ENCODE measurements around the gene RABL2B.

The RABL2B gene

DNA sequence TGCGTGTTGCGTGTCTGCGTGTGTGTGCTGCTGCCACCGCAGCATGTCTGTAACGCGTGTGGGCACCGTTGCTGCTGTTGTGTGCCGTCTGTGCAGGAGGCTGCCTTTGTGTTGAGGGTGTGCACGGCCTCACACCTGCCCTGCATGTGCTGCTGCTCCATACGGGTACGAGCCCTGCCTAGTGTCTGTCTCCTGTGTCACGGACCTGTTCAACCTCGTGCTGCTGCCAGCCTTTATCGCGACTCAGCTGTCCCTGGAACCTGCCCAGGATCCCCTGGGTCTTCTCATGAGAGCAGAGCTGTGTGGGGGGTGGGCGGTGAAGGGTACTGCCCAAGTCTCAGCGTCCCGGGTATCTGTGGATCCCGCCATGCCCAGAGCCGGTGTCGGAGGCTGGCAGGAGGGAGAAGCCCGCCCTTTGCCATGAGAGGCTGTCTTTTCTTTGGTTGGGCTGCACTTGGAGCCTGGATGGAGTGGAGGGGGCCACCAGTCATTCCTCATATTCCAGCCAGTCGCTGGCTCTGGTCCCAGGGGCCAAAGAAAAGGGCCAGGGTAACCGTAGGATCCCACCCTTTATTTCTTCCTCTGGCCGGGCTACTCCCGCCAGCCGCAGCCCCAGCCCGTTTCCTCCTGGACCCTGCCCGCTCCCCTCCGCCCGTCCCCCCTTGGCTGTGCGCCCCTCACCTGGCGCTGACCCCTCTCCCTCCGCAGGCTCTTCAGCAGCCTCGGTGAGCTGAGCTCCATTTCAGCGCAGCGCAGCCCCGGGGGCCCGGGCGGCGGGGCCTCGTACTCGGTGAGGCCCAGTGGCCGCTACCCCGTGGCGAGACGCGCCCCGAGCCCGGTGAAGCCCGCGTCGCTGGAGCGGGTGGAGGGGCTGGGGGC is 53.2 kb downstream of the RABL2B start:
- no peak overlapping the region for H2AFZ ChIP-seq (ENCODE audit: low read length)
- no peak overlapping the region for H3K9ac ChIP-seq (ENCODE audit: low read depth, low read length, poor library complexity, severe bottlenecking)
- no peaks in the 10 kb centered on the region for H3K79me2 ChIP-seq (ENCODE audit: insufficient read depth, low read length)
- no peaks in the 10 kb centered on the region for H3K9me2 ChIP-seq (replicated peaks; ENCODE audit: low read depth, low read length)
- no peaks in the 10 kb centered on the region; the same call in 1 of the 2 replicates for H3K36me3 ChIP-seq (ENCODE audit: insufficient read depth, low read length)
- H3K27me3 ChIP-seq (ENCODE audit: insufficient read depth, low read length, poor library complexity, severe bottlenecking) = no peaks in the 10 kb centered on the region
- no peaks in the 10 kb centered on the region for H4K20me1 ChIP-seq (ENCODE audit: insufficient read depth, low read length, poor library complexity, severe bottlenecking)
- no peak for TF ChIP-seq EZH2phosphoT487 (IDR thresholded peaks at IDR 0.05; ENCODE audit: borderline replicate concordance)
- TF ChIP-seq, protein P1, sequence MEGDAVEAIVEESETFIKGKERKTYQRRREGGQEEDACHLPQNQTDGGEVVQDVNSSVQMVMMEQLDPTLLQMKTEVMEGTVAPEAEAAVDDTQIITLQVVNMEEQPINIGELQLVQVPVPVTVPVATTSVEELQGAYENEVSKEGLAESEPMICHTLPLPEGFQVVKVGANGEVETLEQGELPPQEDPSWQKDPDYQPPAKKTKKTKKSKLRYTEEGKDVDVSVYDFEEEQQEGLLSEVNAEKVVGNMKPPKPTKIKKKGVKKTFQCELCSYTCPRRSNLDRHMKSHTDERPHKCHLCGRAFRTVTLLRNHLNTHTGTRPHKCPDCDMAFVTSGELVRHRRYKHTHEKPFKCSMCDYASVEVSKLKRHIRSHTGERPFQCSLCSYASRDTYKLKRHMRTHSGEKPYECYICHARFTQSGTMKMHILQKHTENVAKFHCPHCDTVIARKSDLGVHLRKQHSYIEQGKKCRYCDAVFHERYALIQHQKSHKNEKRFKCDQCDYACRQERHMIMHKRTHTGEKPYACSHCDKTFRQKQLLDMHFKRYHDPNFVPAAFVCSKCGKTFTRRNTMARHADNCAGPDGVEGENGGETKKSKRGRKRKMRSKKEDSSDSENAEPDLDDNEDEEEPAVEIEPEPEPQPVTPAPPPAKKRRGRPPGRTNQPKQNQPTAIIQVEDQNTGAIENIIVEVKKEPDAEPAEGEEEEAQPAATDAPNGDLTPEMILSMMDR (conservative IDR thresholded peaks at IDR 0.05; ENCODE audit: low read length) = no peak
- H3F3A ChIP-seq (ENCODE audit: low read depth) = no peaks in the 10 kb centered on the region
- H3K4me3 ChIP-seq (ENCODE audit: low read length, poor library complexity, severe bottlenecking) = no peak overlapping the region
- no peak overlapping the region for H3K4me2 ChIP-seq (ENCODE audit: low read depth, low read length, poor library complexity, severe bottlenecking)
- H3K9me3 ChIP-seq (ENCODE audit: insufficient read depth, low read depth, low read length) = no peaks in the 10 kb centered on the region
- H3K4me1 ChIP-seq (ENCODE audit: insufficient read depth, low read length, poor library complexity, severe bottlenecking) = peaks cover 4% of the 10 kb centered on the region

DNA sequence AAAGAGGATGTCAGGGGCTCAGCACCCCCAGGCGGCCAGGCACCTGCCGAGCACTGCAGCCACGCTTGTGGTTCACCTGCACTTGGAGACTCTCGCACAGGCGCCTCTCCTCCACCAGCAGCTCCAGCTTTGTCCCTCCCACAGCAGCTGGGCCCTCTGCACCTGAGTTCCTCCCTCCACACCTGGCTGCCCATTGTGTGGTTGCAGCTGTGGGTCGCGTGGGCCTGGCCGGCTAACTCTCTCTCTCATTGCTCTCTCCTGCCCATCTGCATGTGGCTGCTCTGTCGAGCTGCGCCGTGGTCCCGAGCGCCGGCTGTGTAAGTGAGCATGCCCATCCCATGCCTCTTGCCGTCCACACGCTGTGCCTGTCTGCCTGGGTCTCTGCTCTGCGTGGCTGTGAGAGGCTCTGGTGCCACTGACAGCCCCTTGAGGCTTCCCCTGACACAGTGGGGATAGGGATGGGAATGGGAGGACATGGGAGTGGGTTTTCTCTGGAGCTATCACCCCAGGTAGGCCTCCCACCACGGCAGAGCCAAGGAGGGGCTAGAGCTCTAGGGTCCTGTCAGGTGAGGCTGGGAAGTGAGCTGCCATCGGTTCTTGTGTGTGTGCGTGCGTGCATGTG is 53.9 kb downstream of the RABL2B start:
- Histone ChIP-seq H3F3A (ENCODE audit: low read depth) (no peaks in the 10 kb centered on the region), H2AFZ (ENCODE audit: low read length) (no peak overlapping the region), H3K36me3 (ENCODE audit: insufficient read depth, low read length) (no peaks in the 10 kb centered on the region; the same call in 1 of the 2 replicates), H3K9me2 (replicated peaks; ENCODE audit: low read depth, low read length) (no peaks in the 10 kb centered on the region), H3K9ac (ENCODE audit: low read depth, low read length, poor library complexity, severe bottlenecking) (no peak overlapping the region), H4K20me1 (ENCODE audit: insufficient read depth, low read length, poor library complexity, severe bottlenecking) (no peaks in the 10 kb centered on the region), H3K4me1 (ENCODE audit: insufficient read depth, low read length, poor library complexity, severe bottlenecking) (peaks cover 4% of the 10 kb centered on the region), H3K79me2 (ENCODE audit: insufficient read depth, low read length) (no peaks in the 10 kb centered on the region), H3K9me3 (ENCODE audit: insufficient read depth, low read depth, low read length) (no peaks in the 10 kb centered on the region), H3K4me3 (ENCODE audit: low read length, poor library complexity, severe bottlenecking) (no peak overlapping the region), H3K27me3 (ENCODE audit: insufficient read depth, low read length, poor library complexity, severe bottlenecking) (no peaks in the 10 kb centered on the region), H3K4me2 (ENCODE audit: low read depth, low read length, poor library complexity, severe bottlenecking) (no peak overlapping the region)
- no peak for TF ChIP-seq EZH2phosphoT487 (IDR thresholded peaks at IDR 0.05; ENCODE audit: borderline replicate concordance)
- TF ChIP-seq, protein P1 (conservative IDR thresholded peaks at IDR 0.05; ENCODE audit: low read length) = no peak

DNA sequence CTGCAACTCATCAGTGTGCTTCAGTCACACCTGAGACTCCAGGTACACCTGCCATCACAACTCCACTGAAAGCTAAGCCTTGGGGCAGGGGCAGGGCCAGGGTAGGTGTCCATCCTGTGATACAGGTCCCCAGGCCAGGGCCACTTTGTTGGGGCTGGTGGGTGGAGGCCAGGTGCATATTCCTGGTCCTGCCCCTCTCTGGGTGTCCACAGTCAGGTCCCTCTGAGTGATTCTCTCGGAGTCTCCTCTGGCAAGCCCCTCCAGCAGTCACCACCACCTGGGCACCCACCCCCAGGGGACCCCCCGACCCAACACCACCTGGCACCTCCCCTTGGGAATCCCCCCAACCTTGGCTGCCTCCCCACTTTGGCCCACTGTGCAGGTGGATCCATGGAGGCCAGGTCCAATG is 54.9 kb downstream of the RABL2B start:
- TF ChIP-seq, protein P1 (conservative IDR thresholded peaks at IDR 0.05; ENCODE audit: low read length) = no peak
- TF ChIP-seq EZH2phosphoT487 (IDR thresholded peaks at IDR 0.05; ENCODE audit: borderline replicate concordance) = no peak
- Histone ChIP-seq H4K20me1 (ENCODE audit: insufficient read depth, low read length, poor library complexity, severe bottlenecking) (no peaks in the 10 kb centered on the region), H3K27me3 (ENCODE audit: insufficient read depth, low read length, poor library complexity, severe bottlenecking) (no peaks in the 10 kb centered on the region), H3K4me3 (ENCODE audit: low read length, poor library complexity, severe bottlenecking) (no peak overlapping the region), H3K9me2 (replicated peaks; ENCODE audit: low read depth, low read length) (no peaks in the 10 kb centered on the region), H3K79me2 (ENCODE audit: insufficient read depth, low read length) (no peaks in the 10 kb centered on the region), H3K9me3 (ENCODE audit: insufficient read depth, low read depth, low read length) (no peaks in the 10 kb centered on the region), H2AFZ (ENCODE audit: low read length) (no peak overlapping the region), H3K4me1 (ENCODE audit: insufficient read depth, low read length, poor library complexity, severe bottlenecking) (peaks cover 4% of the 10 kb centered on the region), H3F3A (ENCODE audit: low read depth) (no peaks in the 10 kb centered on the region), H3K36me3 (ENCODE audit: insufficient read depth, low read length) (no peaks in the 10 kb centered on the region; the same call in 1 of the 2 replicates), H3K9ac (ENCODE audit: low read depth, low read length, poor library complexity, severe bottlenecking) (no peak overlapping the region), H3K4me2 (ENCODE audit: low read depth, low read length, poor library complexity, severe bottlenecking) (no peak overlapping the region)

Data from Loucy (cell line).